Measurements from ENCODE around the gene PGM2L1.

The PGM2L1 gene

DNA sequence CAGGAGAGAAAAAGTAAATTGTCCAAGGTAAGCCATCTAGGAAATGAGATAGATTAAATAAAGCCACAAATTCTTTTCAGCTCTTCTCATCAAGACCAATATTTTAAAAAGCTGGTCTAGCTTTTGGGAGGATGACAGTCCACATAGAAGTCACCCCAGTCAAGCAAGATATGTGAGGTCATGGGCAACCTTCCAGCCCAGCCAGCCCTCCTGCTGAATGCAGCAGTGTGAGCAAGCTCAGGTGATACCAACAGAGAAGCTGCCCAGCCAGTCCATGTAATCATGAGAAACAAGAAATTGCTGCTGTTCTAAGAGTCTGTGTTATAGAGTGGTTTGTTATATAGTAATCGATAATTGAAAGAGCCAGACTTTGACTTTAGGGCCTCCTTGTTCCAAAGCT, 40.4 kb upstream of the PGM2L1 start:
- H3K4me3 ChIP-seq (ENCODE audit: low read depth, low read length): no peak overlapping the region
- TF ChIP-seq, protein P1, sequence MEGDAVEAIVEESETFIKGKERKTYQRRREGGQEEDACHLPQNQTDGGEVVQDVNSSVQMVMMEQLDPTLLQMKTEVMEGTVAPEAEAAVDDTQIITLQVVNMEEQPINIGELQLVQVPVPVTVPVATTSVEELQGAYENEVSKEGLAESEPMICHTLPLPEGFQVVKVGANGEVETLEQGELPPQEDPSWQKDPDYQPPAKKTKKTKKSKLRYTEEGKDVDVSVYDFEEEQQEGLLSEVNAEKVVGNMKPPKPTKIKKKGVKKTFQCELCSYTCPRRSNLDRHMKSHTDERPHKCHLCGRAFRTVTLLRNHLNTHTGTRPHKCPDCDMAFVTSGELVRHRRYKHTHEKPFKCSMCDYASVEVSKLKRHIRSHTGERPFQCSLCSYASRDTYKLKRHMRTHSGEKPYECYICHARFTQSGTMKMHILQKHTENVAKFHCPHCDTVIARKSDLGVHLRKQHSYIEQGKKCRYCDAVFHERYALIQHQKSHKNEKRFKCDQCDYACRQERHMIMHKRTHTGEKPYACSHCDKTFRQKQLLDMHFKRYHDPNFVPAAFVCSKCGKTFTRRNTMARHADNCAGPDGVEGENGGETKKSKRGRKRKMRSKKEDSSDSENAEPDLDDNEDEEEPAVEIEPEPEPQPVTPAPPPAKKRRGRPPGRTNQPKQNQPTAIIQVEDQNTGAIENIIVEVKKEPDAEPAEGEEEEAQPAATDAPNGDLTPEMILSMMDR (conservative IDR thresholded peaks at IDR 0.05; ENCODE audit: low read depth, low read length): no peak
- peak; percentile 8 for DNase-seq (ENCODE audit: low read depth)

DNA sequence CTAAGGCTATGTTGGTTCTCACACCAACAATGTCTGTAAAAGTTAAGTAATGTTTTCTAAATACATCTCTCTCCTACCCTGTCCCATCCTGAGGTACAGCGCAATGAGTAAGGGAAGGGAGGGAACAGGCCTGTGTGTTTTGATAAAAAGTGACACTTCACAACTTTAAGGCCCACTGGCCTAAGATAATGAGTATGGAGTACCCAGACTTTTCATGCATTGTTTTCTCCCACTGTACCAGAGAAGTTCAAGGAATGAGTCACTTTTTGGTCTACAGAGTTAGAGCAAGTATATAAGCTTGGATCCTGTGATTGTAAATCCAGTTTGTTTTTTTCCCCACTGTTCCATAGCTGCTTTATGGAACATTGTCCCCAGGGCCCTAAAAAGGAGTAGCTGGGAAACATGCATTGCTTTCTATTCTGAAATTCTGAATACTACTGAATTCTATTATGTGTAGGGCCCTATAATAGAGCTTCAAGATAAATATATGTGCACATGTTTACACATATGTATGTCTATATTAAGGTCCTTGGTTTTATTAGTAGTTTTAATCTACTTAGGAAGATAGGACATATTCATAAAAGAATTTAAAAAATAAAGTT, 39.3 kb upstream of the PGM2L1 start:
- TF ChIP-seq, protein P1 (conservative IDR thresholded peaks at IDR 0.05; ENCODE audit: low read depth, low read length): no peak
- DNase-seq (ENCODE audit: low read depth): peak; percentile 48
- H3K4me3 ChIP-seq (ENCODE audit: low read depth, low read length): no peak overlapping the region

DNA sequence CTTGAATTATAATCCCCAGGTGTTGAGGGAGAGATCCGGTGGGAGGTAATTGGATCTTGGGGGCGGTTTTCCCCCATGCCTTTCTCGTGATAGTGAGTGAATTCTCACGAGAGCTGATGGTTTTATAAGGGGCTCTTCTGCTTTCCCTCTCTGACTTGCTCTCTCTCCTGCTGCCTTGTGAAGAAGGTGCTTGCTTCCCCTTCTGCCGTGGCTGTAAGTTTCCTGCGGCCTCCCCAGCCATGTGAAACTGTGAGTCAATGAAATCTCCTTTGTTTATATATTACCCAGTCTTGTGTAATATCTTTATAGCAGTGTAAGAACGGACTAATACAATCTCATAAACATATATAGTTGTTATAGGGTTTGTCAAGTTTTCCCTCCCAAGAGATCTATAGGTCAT, 36.3 kb upstream of the PGM2L1 start:
- no peak overlapping the region for H3K4me3 ChIP-seq (ENCODE audit: low read depth, low read length)
- TF ChIP-seq, protein P1 (conservative IDR thresholded peaks at IDR 0.05; ENCODE audit: low read depth, low read length): no peak
- peak; percentile 74 for DNase-seq (ENCODE audit: low read depth)

DNA sequence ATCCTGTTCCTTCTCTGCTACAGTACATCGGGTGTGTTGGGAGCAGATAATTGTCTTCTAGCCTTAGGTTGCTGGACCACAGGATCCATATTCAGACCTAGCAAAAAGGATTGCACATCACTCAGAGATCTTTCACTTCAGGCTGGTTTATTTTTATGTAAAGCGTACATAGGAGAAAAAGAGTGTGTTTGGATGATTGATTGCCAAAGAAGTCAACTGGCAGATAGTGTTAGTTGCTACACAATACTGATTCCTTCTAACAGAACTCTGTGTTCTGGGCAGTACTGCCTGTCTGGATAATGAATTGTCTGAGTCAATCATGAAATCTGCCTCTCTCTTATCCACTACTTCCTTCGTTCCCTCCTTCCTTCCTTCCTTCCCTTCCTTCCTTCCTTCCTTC, 31.0 kb upstream of the PGM2L1 start:
- no peak for DNase-seq (ENCODE audit: low read depth)
- TF ChIP-seq, protein P1 (conservative IDR thresholded peaks at IDR 0.05; ENCODE audit: low read depth, low read length): no peak
- no peak overlapping the region for H3K4me3 ChIP-seq (ENCODE audit: low read depth, low read length)

DNA sequence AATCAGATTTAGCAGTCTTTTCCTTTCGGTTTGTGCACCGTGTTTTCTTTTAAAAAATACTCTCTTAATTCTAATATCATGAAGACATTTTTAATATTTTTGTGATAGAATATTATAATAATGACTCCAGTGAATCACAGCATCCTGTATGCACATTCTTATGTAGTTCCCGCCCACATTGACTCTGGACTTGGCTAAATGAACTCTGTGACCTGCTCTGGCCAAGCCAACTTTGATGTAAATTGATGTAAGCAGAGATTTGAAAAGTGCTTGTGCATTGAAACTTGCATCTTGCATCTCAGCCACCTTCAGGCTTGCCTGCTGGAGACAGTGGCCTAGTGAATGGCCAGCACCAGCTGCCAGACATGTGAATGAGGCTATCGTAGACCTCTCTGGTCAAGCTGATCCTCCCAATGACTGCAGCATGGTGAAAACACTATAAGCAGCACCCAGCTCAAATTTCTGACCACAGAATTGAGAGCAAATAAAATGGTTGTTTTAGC, 29.2 kb upstream of the PGM2L1 start:
- DNase-seq (ENCODE audit: low read depth): peak; percentile 38
- TF ChIP-seq, protein P1 (conservative IDR thresholded peaks at IDR 0.05; ENCODE audit: low read depth, low read length): no peak
- no peak overlapping the region for H3K4me3 ChIP-seq (ENCODE audit: low read depth, low read length)

DNA sequence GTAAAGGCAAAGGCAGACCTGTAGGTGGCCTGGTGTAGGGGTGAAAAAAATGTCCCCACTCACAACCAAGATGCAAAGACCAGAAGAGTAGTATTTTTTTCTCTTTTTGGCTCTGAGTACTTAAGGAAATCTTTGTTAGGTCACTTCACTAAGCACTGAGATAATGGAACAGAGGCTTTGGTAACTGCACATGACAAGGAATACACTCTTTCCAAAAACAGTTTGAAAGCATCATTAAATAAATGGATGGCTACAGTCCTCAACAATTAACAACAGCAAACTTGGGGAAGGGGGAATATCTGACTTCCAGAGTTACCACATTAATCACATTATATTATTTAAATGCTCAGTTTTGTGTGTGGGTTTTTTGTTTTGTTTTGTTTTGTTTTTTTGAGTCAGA, 26.9 kb upstream of the PGM2L1 start:
- DNase-seq (ENCODE audit: low read depth): no peak
- no peak overlapping the region for H3K4me3 ChIP-seq (ENCODE audit: low read depth, low read length)
- TF ChIP-seq, protein P1 (conservative IDR thresholded peaks at IDR 0.05; ENCODE audit: low read depth, low read length): no peak

DNA sequence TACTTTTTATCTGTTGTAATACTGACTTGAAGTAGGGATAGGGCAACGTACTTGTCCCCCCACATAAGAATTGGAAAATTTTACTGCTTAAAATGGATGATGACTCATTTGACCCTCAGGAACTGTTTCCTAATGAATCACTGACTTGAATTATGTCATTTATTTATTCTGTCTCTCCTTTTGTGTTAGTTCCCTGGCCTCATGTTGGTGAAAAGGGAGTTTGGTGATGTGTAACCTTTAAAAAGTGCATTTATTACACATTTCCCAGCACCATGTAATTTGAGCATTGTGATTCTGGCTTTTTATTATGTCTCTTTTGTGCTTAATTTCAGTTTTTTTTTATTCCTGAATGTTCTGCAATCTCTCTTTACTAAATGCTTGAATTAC, 20.3 kb upstream of the PGM2L1 start:
- DNase-seq (ENCODE audit: low read depth): peak; percentile 90
- TF ChIP-seq, protein P1 (conservative IDR thresholded peaks at IDR 0.05; ENCODE audit: low read depth, low read length): no peak
- no peak overlapping the region for H3K4me3 ChIP-seq (ENCODE audit: low read depth, low read length)
